B cell (primary cell): ENCODE results near the gene RNF7. TPM values are rescaled to one million over a fixed set of nuclear protein-coding genes. Genes with fewer than 3 reads are reported as not detected.
"Not testable (repeated sequence)": the region's sequence is repeated elsewhere in the genome, so short reads cannot be mapped to it uniquely, and the experiment has no call there.

ENCODE experiments used
- ATAC-seq: fragments of 200-7000 bp; cut with Tn5 transposase; one replicate; pipeline ENCODE4 v1.10.0; 2021; ENCODE audit warnings: low read depth, mild to moderate bottlenecking, moderate number of reproducible peaks, moderate library complexity
- CTCF ChIA-PET: fragments of 350-600 bp; sonication (Branson Sonifier 250); formaldehyde crosslinking; loops from one replicate; lab custom pipeline; 2021; ENCODE audit warnings: antibody characterized with exemption, inconsistent platforms; lab: Charles Lee
- POLR2A ChIA-PET: fragments of 350-600 bp; sonication (Branson Sonifier 250); formaldehyde crosslinking; loops from one replicate; lab custom pipeline; 2021; ENCODE audit warnings: antibody characterized with exemption; lab: Charles Lee
- DNase-seq: peaks from one replicate; pipeline ENCODE4 v3.0.0; 2013
- H2AFZ ChIP-seq: 2 replicates; pipeline ENCODE4 v1.6.1; 2012; ENCODE audit warnings: mild to moderate bottlenecking, low read depth, low read length; ENCODE audit not compliant: insufficient read depth, poor library complexity, severe bottlenecking
- H3K27ac ChIP-seq, 2 donors: 1 replicate in 1 of 2; 2 replicates in 1 of 2; pipeline ENCODE4 v1.5.1; 2012 to 2013; ENCODE audit warnings: low read length in 2 of 2, mild to moderate bottlenecking in 2 of 2, moderate library complexity in 1 of 2
- H3K27me3 ChIP-seq, 4 experiments: fragments of 200-600 bp in 1 of 4; sonication (generic) in 1 of 4; replicated peaks in 1 of 4; 1 replicate in 2 of 4; 2 replicates in 2 of 4; pipeline versions ENCODE4 v1.6.1 to v1.7.0; 2013 to 2016; ENCODE audit warnings: low read length in 3 of 4, mild to moderate bottlenecking in 2 of 4, mixed read lengths in 1 of 4, moderate library complexity in 1 of 4; ENCODE audit not compliant: insufficient read depth in 4 of 4, control insufficient read depth in 3 of 4; ENCODE audit errors: control extremely low read depth in 1 of 4
- H3K36me3 ChIP-seq, 2 experiments: replicated peaks in 1 of 2; 1 replicate in 1 of 2; 2 replicates in 1 of 2; pipeline versions ENCODE4 v1.6.1 to v1.7.1; 2013; ENCODE audit warnings: low read length in 1 of 2; ENCODE audit not compliant: insufficient read depth in 2 of 2, control insufficient read depth in 1 of 2; ENCODE audit errors: control extremely low read depth in 1 of 2, extremely low read depth in 1 of 2
- H3K4me1 ChIP-seq, 2 donors: fragments of 200-600 bp in 1 of 2; sonication (generic) in 1 of 2; 1 replicate in 1 of 2; 2 replicates in 1 of 2; pipeline versions ENCODE4 v1.5.1 to v1.6.1; 2013 to 2017; ENCODE audit warnings: low read length in 2 of 2; ENCODE audit not compliant: control insufficient read depth in 2 of 2, insufficient read depth in 2 of 2
- H3K4me2 ChIP-seq: replicated peaks from 2 replicates; pipeline ENCODE3; 2012; ENCODE audit warnings: mild to moderate bottlenecking, low read depth, low read length; ENCODE audit not compliant: poor library complexity, severe bottlenecking
- H3K4me3 ChIP-seq, 5 experiments: fragments of 200-600 bp in 1 of 5; sonication (generic) in 1 of 5; 1 replicate in 3 of 5; 2 replicates in 2 of 5; pipeline versions ENCODE4 v1.5.1 to v1.7.0; 2011 to 2016; ENCODE audit warnings: low read length in 4 of 5, mild to moderate bottlenecking in 4 of 5, low read depth in 2 of 5, control low read depth in 1 of 5, moderate library complexity in 1 of 5; ENCODE audit not compliant: insufficient read depth in 1 of 5; ENCODE audit errors: control extremely low read depth in 1 of 5, extremely low read depth in 1 of 5
- H3K79me2 ChIP-seq: fragments of 200-600 bp; sonication (generic); one replicate; pipeline ENCODE4 v1.6.0; 2016; ENCODE audit warnings: low read length; ENCODE audit not compliant: control insufficient read depth, insufficient read depth
- H3K9ac ChIP-seq: fragments of 200-600 bp; sonication (generic); 2 replicates; pipeline ENCODE4 v1.6.1; 2017; ENCODE audit warnings: mild to moderate bottlenecking, low read length, moderate library complexity
- H3K9me3 ChIP-seq, 3 donors: one replicate each; pipeline versions ENCODE4 v1.6.1 to v1.7.1; 2013; ENCODE audit warnings: low read length in 2 of 3; ENCODE audit not compliant: control insufficient read depth in 2 of 3, insufficient read depth in 1 of 3; ENCODE audit errors: control extremely low read depth in 1 of 3
- H4K20me1 ChIP-seq: 2 replicates; pipeline ENCODE4 v1.6.0; 2012; ENCODE audit warnings: mild to moderate bottlenecking, low read length; ENCODE audit not compliant: insufficient read depth, control insufficient read depth, poor library complexity, severe bottlenecking
- H3K27ac Mint-ChIP-seq: one replicate; pipeline ENCODE4 v1.8.0; 2021; ENCODE audit warnings: mixed read lengths
- H3K27me3 Mint-ChIP-seq: one replicate; pipeline ENCODE4 v1.8.0; 2021; ENCODE audit warnings: mixed read lengths
- H3K4me1 Mint-ChIP-seq: one replicate; pipeline ENCODE4 v1.8.0; 2021; ENCODE audit warnings: mixed read lengths
- H3K4me3 Mint-ChIP-seq: one replicate; pipeline ENCODE4 v1.8.0; 2021; ENCODE audit warnings: mixed read lengths
- H3K9me3 Mint-ChIP-seq: one replicate; pipeline ENCODE4 v1.8.0; 2022; ENCODE audit warnings: mixed read lengths; ENCODE audit not compliant: insufficient read depth
- EZH2 ChIP-seq: IDR thresholded peaks from 2 replicates; pipeline ENCODE4 v1.6.1; 2012; ENCODE audit warnings: borderline replicate concordance, low read depth, mild to moderate bottlenecking, moderate library complexity, low read length; ENCODE audit not compliant: insufficient read depth, poor library complexity, severe bottlenecking
- WGBS: methylation state at CpG from one replicate; pipeline ENCODE4 v1.1.5; 2013; ENCODE audit warnings: missing lambda C conversion rate; ENCODE audit not compliant: insufficient coverage; 5-methylcytosine and 5-hydroxymethylcytosine counted together
- intact Hi-C: fragments of 100-400 bp; cut with micrococcal nuclease; formaldehyde crosslinking; loops from one replicate; pipeline ENCODE4 v1.10.0; 2022
- polyA plus RNA-seq: library from polyadenylated mRNA; depleted of rRNA; stranded (reverse); fragments of >200 nt; gene quantifications from 2 replicates; pipeline ENCODE4 v1.2.3, GENCODE V29; 2012
- total RNA-seq, 2 donors: library from RNA; stranded (reverse); fragments of 120-200 nt in 1 of 2; gene quantifications; 1 replicate in 1 of 2; 2 replicates in 1 of 2; pipeline versions ENCODE4 v1.2.3 to v1.2.4, GENCODE V29; 2013 to 2022
- TF ChIP-seq, protein P1 (sequence below): fragments of 200-600 bp; IDR thresholded peaks from one replicate; pipeline ENCODE4 v1.8.0; 2022; ENCODE audit warnings: antibody characterized with exemption, mild to moderate bottlenecking

The RNF7 gene
- total and polyA plus RNA-seq, 2 donors (not counting 1 experiment from before 2014, with no cell fraction given), result 38.0 to 40.9 TPM

DNA sequence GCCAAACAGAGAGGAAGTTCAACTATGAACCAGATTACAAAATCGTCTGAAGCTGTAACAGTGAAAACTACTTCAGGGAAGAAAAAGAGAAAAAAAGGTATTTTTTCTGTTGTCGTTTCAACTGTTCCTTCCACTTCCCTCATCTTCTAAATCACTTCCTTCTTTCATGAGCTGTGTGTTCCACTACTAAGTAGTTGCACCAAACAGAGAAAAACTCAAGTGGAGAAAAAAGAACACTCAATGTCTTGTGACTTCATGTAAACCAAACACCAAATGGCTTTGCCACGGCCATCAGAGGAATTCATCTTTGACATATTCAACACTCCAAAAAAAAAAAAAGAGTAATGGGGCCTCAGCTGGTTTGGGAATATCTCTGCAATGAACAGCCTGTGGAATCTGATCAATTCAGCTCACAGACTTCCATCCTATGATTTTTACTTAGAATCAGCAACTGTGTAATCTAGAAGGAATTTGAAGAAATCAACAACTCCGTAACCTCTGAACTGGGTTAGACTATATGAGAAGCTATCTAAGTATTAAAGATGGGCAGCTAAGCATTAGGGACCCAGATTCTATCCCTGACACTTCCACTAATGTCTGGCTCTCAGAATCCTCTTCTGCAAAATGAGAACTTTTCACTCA is 47.5 kb upstream of the RNF7 start:
- POLR2A ChIA-PET, result no interaction called here

DNA sequence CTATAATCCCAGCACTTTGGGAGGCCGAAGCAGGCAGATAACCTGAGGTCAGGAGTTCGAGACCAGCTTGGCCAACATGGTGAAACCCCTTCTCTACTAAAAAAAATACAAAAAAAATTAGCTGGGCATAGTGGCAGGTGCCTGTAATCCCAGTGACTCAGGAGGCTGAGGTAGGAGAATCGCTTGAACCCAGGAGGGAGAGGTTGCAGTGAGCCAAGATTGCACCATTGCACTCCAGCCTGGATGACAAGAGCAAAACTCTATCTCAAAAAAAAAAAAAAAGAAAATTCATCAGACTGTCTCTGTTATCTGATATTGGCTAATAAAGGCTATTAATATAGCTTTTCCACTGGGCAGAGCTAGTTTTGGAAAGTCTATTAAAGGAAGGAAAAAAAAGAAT is 46.6 kb upstream of the RNF7 start:
- no CpG with 5 or more reads among the region's 3 CpGs for WGBS
- H3K9ac ChIP-seq, H3K27me3 ChIP-seq, DNase-seq, H2AFZ ChIP-seq, H3K27ac ChIP-seq, H3K79me2 ChIP-seq, CTCF ChIA-PET, H3K36me3 ChIP-seq, H3K9me3 Mint-ChIP-seq, H3K4me1 ChIP-seq, H3K27ac Mint-ChIP-seq, H3K4me3 Mint-ChIP-seq, intact Hi-C loops, POLR2A ChIA-PET, H3K4me3 ChIP-seq, ATAC-seq, H3K9me3 ChIP-seq, H3K4me2 ChIP-seq, H4K20me1 ChIP-seq, H3K27me3 Mint-ChIP-seq: not testable (repeated sequence)
- peaks cover 16% of the 10 kb centered on the region for H3K4me1 Mint-ChIP-seq

More for the DNA sequence above, 47.5 kb upstream of the RNF7 start:
- H3K4me1 ChIP-seq, result peaks cover 8 to 9% of the 10 kb centered on the region in 2 donors
- H3K9me3 Mint-ChIP-seq, result no peaks in the 10 kb centered on the region
- TF ChIP-seq, protein P1, sequence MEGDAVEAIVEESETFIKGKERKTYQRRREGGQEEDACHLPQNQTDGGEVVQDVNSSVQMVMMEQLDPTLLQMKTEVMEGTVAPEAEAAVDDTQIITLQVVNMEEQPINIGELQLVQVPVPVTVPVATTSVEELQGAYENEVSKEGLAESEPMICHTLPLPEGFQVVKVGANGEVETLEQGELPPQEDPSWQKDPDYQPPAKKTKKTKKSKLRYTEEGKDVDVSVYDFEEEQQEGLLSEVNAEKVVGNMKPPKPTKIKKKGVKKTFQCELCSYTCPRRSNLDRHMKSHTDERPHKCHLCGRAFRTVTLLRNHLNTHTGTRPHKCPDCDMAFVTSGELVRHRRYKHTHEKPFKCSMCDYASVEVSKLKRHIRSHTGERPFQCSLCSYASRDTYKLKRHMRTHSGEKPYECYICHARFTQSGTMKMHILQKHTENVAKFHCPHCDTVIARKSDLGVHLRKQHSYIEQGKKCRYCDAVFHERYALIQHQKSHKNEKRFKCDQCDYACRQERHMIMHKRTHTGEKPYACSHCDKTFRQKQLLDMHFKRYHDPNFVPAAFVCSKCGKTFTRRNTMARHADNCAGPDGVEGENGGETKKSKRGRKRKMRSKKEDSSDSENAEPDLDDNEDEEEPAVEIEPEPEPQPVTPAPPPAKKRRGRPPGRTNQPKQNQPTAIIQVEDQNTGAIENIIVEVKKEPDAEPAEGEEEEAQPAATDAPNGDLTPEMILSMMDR, result no peak
- TF ChIP-seq EZH2, result no peak
- H2AFZ ChIP-seq, result peak overlapping the region; percentile 43
- no peak overlapping the region for H3K4me3 ChIP-seq
- H3K27me3 Mint-ChIP-seq, result no peaks in the 10 kb centered on the region
- ATAC-seq (no peak), DNase-seq (peak; percentile 12)
- no peak overlapping the region for H3K4me2 ChIP-seq
- CTCF ChIA-PET, result interaction anchor here (0.7 to 0.8 kb wide), 2 partner anchors 12 to 45 kb away, joined by 3 read pairs; no protein-coding TSS in a partner anchor
- no CpG with 5 or more reads among the region's 4 CpGs for WGBS
- H4K20me1 ChIP-seq, result no peaks in the 10 kb centered on the region
- peaks cover 19% of the 10 kb centered on the region for H3K4me1 Mint-ChIP-seq
- no peak overlapping the region for H3K4me3 Mint-ChIP-seq
- H3K36me3 ChIP-seq, result no peaks in the 10 kb centered on the region
- H3K27me3 ChIP-seq, result no peaks in the 10 kb centered on the region
- H3K9me3 ChIP-seq, result peaks cover 0 to 5% (median 5%) of the 10 kb centered on the region in 3 donors
- peak overlapping the region; percentile 33 for H3K27ac Mint-ChIP-seq
- H3K79me2 ChIP-seq, result no peaks in the 10 kb centered on the region
- intact Hi-C loops, result no loop called here
- no peak overlapping the region for H3K9ac ChIP-seq
- H3K27ac ChIP-seq, result peak overlapping the region in 1 of 2 donors; percentile 29

DNA sequence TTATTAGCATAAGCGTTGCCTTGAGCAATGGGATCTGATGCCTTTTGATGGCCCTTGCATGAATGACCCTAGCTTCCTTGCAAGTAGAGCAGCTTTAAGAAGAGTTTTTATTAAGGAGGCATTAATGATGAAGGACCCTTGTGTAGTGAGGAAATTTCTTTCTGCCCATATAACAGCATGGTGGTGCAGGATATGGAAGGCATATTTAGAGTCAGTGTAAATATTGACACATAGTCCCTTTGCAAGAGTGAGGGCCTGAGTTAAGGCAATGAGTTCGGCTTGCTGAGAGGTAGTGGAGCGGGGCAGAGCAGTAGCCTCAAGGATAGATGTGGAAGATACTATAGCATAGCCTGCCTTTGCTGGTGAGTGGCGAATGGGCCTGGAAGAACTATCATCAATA is 45.1 kb upstream of the RNF7 start:
- intact Hi-C loops, H3K4me3 ChIP-seq, H3K9me3 Mint-ChIP-seq, H3K27me3 ChIP-seq, H3K27ac ChIP-seq, CTCF ChIA-PET, H3K36me3 ChIP-seq, H3K4me1 Mint-ChIP-seq, H3K4me3 Mint-ChIP-seq, H3K9ac ChIP-seq, H3K4me2 ChIP-seq, H3K27ac Mint-ChIP-seq, H3K4me1 ChIP-seq, H3K27me3 Mint-ChIP-seq, ATAC-seq, H4K20me1 ChIP-seq, H2AFZ ChIP-seq, POLR2A ChIA-PET, H3K9me3 ChIP-seq, H3K79me2 ChIP-seq, DNase-seq: not testable (repeated sequence)
- 93% methylated on average over 4 of the region's 4 CpGs for WGBS
